HG02571 (cell line): ENCODE results near the gene ZDHHC9.
A peak's percentile ranks its signal among the peaks of the same experiment; 100 is the strongest.

Experiments used
- ATAC-seq: cut with Tn5 transposase; IDR thresholded peaks from one replicate; pipeline ENCODE4 v1.9.1; 2021; ENCODE audit warnings: mild to moderate bottlenecking, moderate library complexity; ENCODE audit not compliant: unreplicated experiment

The ZDHHC9 gene

DNA sequence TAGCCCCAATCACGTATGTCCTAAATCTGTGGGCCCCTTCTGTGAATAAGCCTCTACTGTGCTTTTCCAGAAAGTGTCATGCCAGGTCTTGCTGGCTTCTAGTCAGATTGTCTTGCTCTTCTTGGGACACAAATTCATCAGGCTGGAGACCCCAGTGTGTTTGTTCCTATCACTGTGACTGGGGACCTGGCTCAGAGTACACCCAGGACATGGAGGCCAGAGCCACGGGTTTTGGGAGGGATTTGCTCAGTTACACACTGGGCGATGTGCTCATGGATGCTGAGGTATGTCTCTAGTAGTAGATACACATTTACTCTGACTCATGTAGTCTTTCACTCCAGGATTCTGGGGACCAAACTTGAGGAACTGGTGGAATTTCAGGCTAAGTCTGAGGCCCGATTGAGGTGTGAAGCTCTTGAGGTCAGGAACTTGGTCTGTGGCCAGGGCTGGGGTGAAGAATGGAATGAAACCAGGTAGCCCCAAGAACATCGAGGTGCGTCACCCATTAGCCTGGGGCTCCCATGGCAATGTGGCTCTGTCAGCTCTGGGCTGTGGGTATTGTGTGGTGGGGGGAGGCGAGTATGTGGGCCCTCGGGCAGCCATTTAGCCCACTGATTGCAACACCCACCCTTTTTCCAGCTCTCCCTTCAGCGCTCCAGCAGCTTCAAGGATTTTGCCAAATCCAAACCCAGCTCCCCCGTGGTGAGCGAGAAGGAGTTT is 56.2 kb downstream of the ZDHHC9 start:
- no peak for ATAC-seq

DNA sequence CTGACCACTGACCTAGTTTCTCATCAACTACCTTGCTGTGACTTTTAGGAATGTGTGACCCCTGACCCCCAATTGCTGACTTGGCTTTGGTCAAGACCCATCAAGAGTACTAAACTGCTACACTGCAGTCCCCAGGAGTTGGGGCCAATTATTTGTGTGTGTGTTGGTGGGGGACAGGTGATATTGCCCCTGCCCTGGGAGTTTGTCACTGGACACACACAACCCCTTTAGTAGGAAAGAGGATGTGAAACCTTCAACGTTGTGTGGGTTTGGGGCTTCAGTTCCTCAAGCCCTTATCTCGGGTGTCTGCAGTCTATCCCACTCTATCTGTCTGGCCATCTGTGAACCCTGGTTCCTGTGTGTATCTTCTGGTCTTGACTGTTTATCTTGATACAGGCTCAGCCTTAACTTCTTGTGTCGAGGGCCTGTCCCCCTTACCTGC is 57.5 kb downstream of the ZDHHC9 start:
- peak; percentile 75 for ATAC-seq

DNA sequence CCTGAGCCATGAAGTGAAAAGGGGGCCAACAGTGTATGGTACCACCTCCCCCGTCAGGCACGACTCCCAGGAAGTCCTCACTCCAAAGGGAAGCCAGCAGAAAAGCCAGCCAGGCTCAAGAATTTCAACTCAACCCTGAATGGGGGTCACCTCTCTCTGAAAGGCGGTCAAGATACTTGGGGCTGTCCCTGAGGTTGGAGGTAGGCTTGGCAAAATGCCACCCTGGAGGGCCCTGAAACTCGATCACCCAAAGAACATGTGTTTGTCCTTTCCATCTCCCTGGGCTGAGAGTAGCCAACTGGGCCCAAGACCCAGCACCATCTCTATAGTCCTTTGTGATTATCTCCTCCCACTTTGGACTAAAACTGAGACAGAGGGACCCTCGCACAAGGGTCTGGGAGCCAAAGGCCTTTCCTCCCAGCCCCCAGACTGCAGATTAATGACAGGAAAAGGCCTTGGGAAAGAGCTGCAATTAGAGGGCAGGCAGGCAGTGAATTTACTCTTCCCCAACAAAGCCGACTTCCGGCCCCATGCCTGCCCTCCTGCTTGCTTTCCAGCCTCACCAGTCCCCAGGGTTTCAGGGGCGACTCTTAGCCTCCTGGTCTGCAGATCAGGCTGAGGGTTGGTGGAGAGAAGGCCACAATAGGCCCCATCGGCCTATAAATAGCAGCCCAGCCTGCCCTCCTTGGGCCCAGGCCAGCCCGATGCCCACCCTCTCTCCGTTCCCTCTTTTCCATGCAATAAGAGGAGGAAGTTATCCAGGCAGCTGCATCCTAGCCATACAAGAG is 58.3 kb downstream of the ZDHHC9 start:
- ATAC-seq: no peak

DNA sequence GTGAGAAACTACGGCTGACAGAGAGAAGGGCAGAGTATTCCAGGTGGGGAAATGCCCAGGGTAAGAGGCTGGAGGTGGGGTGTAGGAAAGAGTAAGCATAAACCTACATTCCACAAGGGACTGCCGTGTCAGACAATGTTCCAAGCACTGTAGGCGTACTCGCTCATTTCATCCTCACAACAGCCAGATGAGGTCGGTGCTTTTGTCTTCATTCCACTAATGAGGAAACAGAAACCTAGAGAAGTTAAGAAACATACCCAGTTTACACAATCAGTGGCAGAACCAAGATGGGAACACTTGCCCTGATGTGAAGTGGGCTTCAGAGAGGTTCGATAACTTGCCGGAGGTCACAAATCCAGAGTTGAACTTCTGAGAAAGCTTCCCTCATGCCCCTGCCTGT is 59.3 kb downstream of the ZDHHC9 start:
- ATAC-seq: no peak

DNA sequence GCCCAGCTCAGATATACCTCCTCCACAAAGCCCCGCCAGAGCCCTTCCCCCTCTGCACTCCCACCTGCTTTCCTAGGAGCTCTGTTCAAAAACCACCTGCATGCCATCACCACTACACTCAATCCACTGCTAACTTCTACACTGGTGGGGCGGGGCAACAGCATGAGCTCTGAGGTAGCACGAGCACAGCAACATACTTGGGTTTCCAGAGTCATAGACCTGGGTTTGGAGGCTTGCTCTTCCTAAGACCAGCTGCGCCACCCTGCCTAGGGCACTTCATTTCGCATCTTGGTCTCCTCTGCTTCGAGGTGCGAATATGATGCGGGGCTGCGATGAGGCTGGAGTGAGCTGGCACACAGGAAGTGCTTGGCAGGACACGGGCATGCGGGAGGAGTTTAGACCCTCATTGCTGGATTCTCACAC is 60.4 kb downstream of the ZDHHC9 start:
- ATAC-seq: no peak

DNA sequence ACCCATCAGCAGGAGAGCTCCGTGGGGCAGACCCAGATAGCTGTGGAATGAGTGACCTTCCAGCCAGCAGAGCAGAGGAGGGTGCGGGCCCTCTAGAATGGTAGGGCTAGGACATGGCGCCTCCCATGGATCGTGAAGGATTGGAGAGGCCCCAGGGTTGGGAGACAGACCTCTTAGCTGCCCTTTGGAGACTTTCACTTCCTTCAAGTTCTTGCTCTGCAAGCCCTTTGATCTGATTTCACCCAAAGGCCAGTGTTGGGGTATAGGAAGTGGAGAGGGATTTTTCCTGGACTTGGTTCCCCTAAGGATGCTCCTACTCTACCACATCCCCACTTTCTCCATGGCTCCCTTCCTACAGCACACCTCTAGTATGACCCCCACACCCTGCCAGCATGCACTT is 61.0 kb downstream of the ZDHHC9 start:
- no peak for ATAC-seq

DNA sequence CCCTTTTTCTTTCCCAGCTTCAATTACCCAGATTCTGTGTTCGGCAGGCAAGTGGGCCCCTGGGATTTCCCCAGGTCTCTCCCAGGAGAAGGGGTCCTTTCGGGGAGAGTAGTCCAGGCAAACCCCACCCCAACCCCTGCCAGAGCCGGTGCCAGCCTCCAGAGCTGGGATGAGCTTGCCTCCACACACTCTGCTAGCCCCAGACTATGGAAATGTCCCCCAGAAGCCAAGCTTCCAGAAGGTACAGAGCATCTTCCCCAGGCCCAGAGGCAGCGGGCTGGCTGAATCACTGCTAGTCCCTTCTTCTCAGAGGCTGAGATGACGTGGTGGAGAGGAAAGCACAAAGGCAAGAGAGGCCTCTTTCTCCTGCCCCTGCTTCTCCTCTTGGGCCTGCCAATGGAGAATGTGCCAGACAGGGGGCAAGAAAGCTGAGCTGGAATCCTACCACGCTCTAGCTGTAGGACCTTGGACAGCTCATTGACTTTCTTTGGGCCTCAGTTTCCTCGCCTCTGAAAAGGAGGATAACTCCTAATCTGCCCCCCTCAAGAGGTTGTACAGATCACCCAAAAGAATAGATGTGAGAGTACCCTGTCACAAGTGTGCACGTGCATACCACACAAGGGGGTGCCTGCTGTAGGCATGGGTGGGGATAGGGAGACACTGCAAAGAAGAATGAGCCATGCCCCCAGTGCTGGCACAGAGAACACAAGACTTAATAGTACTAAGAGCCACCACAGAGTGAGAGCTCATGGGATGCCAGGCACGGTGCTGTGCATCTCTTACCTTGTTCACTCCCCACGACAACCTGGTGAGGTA is 61.8 kb downstream of the ZDHHC9 start:
- no peak for ATAC-seq

DNA sequence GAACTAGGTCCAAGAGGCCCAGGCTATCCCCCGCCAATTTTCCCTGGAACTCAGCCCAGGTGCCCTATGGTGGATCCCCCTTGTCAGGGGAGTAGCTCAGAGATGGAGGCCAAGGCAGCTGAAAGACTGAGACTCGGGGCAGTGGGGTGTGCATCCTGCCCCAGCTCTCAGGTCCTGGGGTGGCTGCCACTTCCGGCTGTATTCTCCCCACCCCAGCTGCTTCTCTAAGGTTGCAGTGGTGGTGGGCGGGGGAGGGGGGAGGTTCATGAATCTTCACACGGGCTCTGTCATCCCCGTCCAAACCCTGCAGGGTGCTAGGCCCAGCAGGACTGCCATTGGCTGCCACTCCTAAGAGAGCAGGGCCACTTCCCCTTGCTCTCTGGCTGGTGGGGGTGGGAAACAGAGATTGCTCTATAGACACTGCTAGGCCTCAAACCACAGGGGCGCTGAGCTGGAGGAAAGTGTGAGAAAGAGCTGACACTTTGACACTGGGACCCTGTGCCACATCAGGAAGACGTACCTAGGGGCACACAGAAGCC is 62.5 kb downstream of the ZDHHC9 start:
- peak; percentile 62 for ATAC-seq

DNA sequence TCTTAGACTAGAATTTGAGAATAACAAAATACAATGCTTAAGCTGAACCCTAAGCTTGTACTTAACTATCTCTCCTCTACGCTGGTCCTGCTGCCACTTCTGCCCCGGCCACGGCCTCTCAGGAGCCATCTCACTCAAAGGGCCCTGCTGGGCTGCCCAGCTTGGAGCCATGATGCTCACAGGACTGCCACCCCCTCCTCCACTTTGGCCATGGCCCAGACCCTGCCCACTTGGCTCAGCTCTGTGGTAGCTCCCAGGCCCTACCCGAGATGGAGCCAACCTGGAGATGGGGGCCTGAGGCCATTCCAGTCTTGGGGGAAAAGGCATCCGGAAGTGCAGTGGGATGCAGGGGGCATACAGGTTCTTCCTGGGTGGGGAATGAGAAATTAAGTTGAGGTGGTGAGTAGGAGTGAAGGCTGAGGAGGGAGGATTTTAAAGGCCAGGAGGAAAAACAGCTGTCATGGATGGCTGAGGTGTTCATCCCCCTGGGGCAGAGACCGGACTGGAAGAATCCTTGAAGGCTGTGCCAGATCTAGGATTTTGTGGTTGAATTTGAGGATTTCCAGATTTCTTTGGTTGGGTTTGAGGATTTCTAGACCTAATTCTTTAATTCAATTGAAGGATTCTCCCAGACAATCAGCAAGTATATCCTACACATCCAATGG is 63.1 kb downstream of the ZDHHC9 start:
- ATAC-seq: no peak

DNA sequence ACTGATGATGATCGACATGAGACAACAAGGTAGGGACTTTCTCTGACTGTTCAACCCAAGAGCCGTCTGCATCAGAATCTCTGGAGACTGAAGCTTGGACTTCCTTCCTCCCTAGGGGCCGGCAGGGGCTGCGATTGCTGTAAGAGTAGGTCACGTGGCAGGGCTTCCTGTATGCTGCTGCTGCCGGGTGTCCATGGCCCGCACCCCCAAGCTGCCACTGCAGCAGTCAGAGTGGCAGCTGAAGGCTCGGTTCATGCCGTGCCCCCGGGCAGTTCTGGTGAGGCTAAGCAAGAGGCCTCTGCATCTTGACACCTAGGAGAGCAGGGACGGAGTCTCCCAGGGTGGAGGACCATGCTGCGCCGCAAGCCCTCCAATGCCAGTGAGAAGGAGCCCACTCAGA is 63.9 kb downstream of the ZDHHC9 start, which contains the start of gene SASH3:
SASH3 (plus strand) TSS at position 203 of the 400 bp plus-strand sequence; CDS start at position 352, 149 bp downstream.
- ATAC-seq: peak; percentile 23

DNA sequence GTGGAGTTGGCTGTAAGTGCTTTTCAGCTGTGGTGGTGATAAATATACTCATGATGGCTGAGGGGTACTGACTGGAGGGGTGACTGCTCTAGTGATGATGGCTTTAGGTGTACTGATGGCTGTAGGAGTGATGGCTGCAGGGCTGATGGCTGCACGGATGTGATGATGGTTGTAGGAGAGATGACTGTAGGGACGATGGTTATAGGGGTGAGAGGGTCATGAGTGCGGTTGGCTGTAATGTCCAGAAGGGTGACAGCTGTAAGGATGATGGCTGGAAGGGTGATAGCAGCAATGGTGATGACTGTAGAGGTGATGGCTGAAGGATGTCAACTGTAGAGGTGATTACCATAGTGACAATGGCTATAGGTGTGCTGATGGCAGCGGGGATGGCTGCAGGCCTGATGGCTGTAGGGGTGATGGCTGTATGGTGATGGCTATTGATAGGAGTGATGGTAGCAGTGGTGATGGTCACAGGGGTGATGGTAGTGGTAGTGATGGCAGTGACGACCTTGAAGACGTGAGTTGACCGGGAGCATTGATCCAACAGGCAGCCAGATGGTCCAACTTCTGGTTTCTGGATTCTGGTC is 64.5 kb downstream of the ZDHHC9 start:
- no peak for ATAC-seq

DNA sequence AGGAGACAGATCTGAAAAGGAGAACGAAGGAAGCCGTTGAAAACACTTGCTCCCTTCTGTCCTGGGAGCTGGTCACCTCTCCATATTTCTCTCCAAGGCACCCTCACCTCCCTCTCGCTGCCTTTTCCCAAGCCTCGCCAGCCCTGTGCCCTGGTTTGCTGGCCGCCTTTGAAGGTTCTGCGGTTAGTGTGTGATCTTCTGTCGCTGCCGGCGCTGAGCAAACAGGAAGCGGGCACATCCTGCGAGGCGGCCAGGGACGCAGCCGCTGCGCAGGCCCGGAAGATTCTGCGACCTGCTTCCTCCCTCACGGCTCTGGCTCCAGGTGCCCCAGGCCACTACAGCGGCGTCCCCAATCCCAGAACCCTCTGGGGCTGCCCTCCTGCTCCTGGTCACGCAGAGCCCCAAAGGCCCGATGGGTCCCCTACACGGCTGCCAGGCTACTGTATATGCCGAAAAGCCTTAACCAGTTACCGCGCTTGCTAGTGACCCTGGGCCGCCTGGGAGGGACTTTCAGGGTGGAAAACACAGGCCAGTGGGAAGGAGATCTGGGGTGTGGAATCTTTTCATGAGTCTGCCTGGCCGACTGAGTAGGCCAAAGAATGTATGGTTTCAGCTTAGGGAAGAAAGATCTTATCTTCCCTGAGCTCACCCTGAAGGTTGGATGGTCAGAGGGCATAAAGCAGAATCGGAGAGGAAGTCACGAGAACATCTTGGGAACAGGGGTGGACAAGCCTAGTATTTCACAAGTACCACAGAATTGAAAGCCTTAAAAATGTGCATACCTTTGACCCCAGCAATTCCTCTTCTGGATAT is 66.3 kb downstream of the ZDHHC9 start:
- no peak for ATAC-seq

DNA sequence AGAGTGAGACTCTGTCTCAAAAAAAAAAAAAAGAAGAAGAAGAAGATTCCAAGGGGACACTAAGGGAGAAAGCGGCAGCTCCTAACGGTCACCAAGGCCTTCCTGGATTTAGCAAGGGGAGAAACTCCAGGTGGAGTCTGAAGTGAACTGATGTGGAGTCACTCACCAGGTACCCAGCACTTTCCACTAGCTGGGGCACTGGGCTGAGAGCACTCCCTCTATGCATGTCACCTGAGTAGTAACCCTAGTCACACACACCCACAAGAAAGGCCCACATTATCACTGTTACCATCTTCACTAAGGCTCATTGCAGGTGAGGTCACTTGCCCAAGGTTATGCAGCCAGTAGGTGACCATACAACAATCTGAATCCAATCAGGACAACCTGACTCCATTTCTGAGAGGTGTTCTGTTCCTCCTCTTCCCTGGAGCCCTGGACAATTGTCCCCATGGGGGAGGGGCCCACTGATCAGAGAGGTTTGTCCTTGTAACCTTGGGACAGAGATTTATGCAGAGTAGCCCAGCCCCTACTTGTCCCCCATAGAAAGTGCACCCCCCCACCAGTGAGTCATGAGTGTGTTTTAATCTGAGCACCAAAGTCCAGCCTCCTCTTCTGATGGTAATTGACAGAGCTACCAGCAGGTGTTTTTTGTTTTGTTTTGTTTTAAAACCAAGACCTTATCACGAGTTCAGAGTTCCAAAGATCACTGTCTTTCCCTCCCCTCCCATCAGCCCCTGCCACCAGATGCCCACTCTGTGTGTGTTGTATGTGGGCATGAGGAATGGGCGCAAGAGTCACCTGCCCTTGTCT is 69.8 kb downstream of the ZDHHC9 start:
- no peak for ATAC-seq

DNA sequence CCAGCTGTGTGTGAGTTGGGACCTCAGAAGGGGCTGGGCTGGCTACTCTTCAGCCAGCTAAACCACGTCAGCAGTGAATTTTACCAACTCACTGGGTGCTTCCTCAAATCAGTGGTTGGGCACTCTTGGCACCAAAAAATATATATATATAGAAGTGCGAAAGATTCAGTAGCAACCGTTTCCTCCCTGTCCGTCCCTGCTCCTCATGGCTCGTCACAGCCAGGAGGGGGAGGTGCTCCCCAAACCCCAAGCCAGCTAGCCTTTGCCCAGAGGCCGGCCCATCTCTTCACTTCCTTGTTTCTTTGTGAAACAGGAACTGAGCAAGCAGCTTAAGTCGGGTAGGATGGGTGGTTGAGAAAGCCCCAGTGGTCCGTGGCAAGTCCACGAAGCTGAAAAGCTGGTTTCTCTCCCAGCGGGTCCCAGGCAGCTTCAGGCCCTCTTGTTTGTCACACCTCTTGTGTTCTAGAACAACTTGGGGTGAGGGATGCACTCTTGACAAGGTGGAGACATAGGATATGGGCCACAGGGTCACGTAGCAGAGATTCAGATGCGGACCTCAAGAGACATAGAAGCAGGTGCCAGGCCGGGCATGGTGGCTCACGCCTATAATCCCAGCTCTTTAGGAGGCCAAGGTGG is 70.8 kb downstream of the ZDHHC9 start:
- peak; percentile 69 for ATAC-seq

DNA sequence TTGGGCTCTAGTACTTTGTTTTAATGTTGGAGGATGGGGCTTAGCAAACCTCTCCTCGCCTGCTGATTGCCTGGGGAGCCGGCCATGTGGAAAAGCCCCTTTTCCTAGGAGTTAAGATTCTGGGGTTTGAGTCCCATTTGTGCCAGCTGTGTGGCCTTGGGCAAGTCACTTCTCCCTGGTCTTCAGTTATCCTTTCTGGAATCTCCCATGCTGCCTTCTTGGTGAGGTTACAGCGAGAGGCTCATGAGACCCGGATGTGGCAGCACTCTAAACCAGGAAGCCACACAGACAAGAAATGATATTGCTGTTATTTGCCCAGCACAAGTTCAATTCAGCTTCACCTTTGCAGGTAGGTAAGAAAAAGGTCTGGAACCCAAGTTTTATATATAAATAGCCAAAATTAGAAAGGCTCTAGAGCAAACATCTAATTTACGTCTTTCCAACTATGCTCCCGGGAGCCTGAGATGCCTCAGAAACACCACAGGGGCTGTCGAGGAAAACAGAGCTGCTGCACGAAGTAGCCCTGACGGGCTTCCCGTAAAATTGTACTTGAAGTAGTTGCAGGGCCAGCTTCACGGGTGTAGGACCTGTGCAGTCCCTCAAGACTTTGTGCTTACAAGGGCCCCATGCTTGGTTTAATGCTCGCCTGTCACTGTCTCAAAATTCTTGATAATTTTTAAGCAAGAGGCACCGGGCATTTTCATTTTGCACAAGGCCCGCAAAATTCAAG is 72.3 kb downstream of the ZDHHC9 start:
- ATAC-seq: no peak

DNA sequence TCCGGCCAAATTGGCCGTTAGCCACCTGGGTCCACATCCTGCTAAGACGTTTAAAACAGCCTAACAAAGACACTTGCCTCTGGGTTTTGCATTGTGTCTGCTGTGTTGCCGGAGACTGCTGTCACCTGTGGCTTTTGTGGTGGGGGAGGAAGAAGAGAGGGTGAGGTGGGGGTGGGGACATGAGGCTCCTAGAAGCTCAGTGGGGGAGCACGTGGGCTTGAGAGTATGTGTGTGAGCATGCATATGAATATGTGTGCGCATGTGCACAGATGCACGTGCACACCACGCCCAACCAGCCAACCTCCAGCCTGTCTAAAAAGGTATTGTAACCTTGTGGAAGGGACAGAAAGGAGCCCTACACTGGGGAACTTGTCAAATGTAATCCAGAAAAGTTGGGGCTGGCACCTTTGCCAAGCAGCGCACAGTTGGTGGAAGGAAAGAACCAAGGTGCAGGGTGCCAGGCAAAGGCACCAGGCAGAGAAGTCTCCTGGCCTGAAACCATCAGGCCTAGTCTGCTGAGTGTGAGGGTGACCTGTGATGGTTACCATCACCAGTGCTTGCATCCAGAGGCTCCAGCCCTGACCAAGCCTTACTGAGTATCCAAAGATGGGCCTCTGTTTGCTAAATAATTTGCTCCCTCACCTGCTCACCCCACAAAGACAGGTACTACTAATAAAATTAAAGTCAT is 74.1 kb downstream of the ZDHHC9 start:
- ATAC-seq: no peak
